DND-41 (cell line): Measurements from ENCODE around the gene PRKAG2.

Experiments used
- EZH2 ChIP-seq: IDR thresholded peaks from 3 replicates; pipeline ENCODE4 v1.6.1; 2012; ENCODE audit warnings: borderline replicate concordance, low read depth, mild to moderate bottlenecking, moderate library complexity, low read length, inconsistent platforms; ENCODE audit not compliant: severe bottlenecking
- TF ChIP-seq, protein P1 (sequence below): IDR thresholded peaks from 2 replicates; pipeline ENCODE4 v1.5.1; 2012; ENCODE audit warnings: borderline replicate concordance, low read length, moderate library complexity, mild to moderate bottlenecking; ENCODE audit not compliant: poor library complexity, severe bottlenecking; ENCODE audit errors: extremely low read depth

DNA sequence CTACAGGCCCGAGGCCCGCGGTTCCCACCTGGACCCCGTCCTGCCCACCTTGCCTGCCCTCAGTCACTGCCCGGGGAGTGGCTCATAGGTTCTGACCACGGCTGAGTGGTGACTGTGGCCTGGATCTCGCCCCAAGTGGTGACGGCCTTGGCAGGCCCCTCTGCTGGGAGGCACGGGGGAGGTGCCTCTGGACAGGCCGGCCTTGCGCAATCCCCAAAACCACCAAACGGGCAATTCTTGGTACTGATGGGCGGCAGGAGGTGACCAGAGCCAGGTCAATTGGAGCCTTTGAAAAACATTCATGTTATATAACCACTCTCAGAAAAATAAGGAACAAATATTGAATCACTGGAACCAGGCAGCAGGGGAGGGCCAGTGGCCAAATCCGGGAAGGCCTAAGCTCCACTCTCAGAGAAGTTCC lies 83.4 kb downstream of the PRKAG2 start:
- TF ChIP-seq, protein P1, sequence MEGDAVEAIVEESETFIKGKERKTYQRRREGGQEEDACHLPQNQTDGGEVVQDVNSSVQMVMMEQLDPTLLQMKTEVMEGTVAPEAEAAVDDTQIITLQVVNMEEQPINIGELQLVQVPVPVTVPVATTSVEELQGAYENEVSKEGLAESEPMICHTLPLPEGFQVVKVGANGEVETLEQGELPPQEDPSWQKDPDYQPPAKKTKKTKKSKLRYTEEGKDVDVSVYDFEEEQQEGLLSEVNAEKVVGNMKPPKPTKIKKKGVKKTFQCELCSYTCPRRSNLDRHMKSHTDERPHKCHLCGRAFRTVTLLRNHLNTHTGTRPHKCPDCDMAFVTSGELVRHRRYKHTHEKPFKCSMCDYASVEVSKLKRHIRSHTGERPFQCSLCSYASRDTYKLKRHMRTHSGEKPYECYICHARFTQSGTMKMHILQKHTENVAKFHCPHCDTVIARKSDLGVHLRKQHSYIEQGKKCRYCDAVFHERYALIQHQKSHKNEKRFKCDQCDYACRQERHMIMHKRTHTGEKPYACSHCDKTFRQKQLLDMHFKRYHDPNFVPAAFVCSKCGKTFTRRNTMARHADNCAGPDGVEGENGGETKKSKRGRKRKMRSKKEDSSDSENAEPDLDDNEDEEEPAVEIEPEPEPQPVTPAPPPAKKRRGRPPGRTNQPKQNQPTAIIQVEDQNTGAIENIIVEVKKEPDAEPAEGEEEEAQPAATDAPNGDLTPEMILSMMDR: no peak
- no peak for TF ChIP-seq EZH2
